RWPE1 (cell line): ENCODE results near the gene TRAPPC11.

ENCODE experiments used
- CTCF ChIA-PET: fragments of 350-600 bp; sonication (Branson Sonifier 250); formaldehyde crosslinking; extraction: SDS; loops from one replicate; lab custom pipeline; 2021; lab: Yijun Ruan, JAX
- POLR2A ChIA-PET: fragments of 400-600 bp; formaldehyde crosslinking; extraction: SDS; loops from one replicate; lab custom pipeline; 2020; ENCODE audit warnings: antibody characterized with exemption; ENCODE audit not compliant: low non-redundant PET; lab: Yijun Ruan, JAX
- DNase-seq: peaks from one replicate; pipeline ENCODE4 v3.0.0; 2012; ENCODE audit warnings: low spot score
- H3K27ac ChIP-seq: fragments of 450-650 bp; 2 replicates; pipeline ENCODE4 v1.5.1; 2017
- TF ChIP-seq, protein P1 (sequence below): fragments of 450-650 bp; conservative IDR thresholded peaks from 2 replicates; pipeline ENCODE4 v1.5.1; 2017; ENCODE audit warnings: low read depth, mild to moderate bottlenecking

TRAPPC11 gene

DNA sequence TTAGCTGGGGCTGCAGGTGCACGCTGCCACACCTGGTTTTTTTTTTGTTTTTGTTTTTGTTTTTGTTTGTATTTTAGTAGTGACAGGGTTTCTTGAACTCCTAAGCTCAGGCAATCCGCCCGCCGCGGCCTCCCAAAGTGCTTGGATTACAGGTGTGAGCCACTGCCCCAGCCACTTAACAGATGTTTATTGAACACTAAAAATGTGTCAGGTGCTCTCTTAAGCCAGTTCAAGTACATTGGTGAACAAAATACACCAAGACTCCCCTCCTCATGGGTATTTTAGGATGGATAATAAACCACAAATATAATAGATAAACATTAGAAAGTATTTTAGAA lies 69.9 kb downstream of the TRAPPC11 start:
- ChIA-PET POLR2A (interaction anchor here (0.6 kb wide), 1 partner anchor 18 kb away, joined by 4 read pairs; no protein-coding TSS in a partner anchor), CTCF (interaction anchor here (0.6 kb wide), 1 partner anchor 31 kb away, joined by 5 read pairs; no protein-coding TSS in a partner anchor)
- TF ChIP-seq, protein P1, sequence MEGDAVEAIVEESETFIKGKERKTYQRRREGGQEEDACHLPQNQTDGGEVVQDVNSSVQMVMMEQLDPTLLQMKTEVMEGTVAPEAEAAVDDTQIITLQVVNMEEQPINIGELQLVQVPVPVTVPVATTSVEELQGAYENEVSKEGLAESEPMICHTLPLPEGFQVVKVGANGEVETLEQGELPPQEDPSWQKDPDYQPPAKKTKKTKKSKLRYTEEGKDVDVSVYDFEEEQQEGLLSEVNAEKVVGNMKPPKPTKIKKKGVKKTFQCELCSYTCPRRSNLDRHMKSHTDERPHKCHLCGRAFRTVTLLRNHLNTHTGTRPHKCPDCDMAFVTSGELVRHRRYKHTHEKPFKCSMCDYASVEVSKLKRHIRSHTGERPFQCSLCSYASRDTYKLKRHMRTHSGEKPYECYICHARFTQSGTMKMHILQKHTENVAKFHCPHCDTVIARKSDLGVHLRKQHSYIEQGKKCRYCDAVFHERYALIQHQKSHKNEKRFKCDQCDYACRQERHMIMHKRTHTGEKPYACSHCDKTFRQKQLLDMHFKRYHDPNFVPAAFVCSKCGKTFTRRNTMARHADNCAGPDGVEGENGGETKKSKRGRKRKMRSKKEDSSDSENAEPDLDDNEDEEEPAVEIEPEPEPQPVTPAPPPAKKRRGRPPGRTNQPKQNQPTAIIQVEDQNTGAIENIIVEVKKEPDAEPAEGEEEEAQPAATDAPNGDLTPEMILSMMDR, result no peak
- DNase-seq, result no peak
- H3K27ac ChIP-seq, result no peak overlapping the region

DNA sequence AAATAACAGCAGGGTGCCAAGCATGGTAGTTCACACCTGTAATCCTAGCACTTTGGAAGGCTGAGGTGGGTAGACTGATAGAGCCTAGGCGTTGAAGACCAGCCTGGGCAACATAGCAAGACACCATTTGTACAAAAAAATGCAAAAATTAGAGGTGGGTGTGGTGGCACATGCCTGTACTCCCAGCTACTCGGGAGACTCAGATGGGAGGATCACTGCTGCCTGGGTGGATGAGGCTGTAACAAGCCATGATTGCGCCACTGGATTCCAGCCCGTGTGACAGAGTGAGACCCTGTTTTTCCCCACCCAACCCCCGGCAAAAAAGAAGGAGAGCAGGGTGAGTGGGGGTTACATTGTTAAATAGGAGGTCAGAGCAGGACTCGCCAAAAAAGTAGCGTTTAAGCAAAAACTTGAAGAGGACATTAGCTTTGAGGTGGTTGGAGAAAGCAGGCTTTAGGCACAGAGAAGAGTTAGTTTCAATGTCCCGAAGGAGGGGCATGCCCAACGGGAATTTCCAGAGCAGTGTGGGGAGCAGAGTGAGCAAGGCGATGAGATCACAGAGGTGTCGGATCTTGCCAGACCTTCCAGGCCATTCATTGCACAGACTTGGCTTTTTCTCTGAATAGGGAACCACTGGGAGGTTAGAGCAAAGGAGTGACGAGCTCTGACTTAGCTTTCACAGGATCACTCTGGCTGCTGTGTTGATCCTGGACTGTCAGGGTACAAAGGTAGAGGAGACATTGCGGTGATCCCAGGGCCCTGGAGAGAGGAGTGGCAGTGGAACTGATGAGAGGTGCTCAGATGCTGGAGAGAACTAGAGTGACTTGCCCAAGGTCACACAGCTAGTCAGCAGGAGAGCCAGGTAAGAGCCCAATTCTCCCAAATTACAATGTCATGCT lies 70.6 kb downstream of the TRAPPC11 start:
- peak overlapping the region; percentile 7; the same call in 1 of the 2 replicates for H3K27ac ChIP-seq
- TF ChIP-seq, protein P1, result no peak
- ChIA-PET CTCF (interaction anchor here (0.6 to 1.0 kb wide), 2 partner anchors 15 to 31 kb away, joined by 3 to 5 read pairs; no protein-coding TSS in a partner anchor), POLR2A (no interaction called here)
- peak; percentile 34 for DNase-seq

DNA sequence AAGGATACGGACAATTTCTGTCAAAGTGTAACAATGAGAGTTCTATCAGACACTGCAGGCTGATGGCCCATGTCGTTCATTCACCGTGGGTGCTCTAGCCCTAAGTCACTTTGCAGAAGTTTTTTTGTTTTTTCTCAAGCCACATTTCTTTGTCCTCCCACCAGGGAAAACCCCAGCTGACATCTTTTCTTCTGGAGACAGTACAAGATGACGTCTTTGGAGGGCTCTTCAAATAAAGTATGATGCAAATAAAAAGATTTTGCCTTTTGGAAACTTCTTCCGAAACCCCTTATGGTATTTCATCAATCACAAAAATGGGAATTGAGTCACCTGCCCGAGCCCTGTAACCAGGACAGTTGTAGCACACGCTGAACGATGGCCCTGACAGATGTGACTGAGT lies 73.2 kb downstream of the TRAPPC11 start:
- CTCF ChIA-PET, result no interaction called here
- H3K27ac ChIP-seq, result no peak overlapping the region
- DNase-seq, result no peak
- TF ChIP-seq, protein P1, result no peak
- POLR2A ChIA-PET, result no interaction called here

DNA sequence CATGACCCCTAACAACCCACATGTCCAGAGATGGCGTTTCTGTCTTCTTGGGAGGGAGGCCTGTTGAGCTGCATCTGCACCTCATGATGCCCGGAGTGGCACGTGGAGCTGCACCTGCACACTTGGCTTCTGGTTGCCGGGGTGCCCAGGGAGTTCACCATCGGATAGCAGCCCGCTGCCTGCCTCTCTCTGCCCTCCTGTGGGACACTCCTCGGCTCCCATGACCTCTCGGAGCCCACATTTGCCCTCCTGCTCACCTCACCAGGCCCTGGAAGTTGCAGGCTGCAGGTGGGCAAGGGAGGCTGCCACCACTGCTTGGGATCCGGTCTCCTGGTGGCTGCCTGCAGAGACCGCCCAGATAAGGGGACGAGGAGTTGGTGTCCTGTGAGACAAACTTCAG lies 74.1 kb downstream of the TRAPPC11 start:
- POLR2A ChIA-PET, result no interaction called here
- TF ChIP-seq, protein P1, result no peak
- H3K27ac ChIP-seq, result no peak overlapping the region
- CTCF ChIA-PET, result interaction anchor here (0.5 kb wide), 1 partner anchor 215 kb away, joined by 3 read pairs; no protein-coding TSS in a partner anchor
- no peak for DNase-seq

DNA sequence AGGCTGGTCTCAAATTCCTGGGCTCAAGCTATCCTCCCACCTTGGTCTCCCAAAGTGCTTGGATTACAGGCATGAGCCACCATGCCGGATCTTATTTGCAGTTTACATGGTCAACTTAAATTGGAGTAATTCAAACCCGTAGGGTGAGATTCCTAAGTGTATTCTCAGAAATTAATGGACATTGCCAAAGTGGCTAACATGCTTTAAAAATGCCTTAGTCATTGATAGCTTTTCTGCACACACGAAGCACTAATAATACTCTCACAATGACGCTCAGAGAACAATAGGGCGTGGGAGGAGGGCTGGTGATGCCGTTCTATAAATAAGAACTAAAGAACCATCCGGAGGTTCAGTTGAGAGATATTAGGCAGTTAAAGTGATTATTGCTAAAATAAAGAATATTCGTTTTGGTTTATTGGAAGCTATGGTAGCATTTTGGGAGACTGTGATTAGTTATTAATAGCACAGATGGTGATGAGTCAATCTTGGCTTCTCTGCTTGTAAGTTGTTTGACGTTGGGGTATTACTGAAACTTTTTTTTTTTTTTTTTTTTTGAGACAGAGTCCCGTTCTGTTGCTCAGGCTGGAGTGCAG lies 79.1 kb downstream of the TRAPPC11 start:
- no peak overlapping the region for H3K27ac ChIP-seq
- ChIA-PET POLR2A (no interaction called here), CTCF (interaction anchor here (0.6 kb wide), 1 partner anchor 1036 kb away, joined by 3 read pairs; no protein-coding TSS in a partner anchor)

DNA sequence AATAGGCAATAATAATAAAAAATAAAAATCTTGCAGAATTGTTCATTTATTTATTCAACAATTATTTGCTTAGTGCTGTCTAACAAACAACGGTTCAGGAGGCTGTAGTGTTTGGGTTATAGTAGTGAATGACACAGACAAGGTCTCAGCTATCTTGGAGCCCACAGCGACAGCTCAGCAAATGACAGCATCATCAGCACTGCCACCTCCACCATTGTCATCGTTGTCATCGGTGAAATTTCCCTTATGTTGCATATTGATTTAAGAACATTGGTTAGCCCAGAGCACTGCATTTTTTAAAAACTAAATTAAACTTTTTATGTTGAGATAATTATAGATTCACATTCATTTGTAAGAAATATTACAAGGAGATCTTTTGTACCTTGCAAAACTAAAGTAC lies 79.9 kb downstream of the TRAPPC11 start:
- TF ChIP-seq, protein P1, result no peak
- POLR2A ChIA-PET, result no interaction called here
- DNase-seq, result no peak
- CTCF ChIA-PET, result interaction anchor here (0.6 kb wide), 1 partner anchor 1035 kb away, joined by 3 read pairs; no protein-coding TSS in a partner anchor
- no peak overlapping the region for H3K27ac ChIP-seq

More for the DNA sequence above, 79.1 kb downstream of the TRAPPC11 start:
- peak; percentile 63 for DNase-seq
- TF ChIP-seq, protein P1, result no peak
